Germinal center (tissue), 1 donor: ENCODE measurements around the gene BBS9.
"Not testable (repeated sequence)": the region's sequence is repeated elsewhere in the genome, so short reads cannot be mapped to it uniquely, and the experiment has no call there.

ENCODE experiments used
- DNase-seq: peaks from one replicate; pipeline ENCODE4 v3.0.0; 2012; ENCODE audit warnings: mixed read lengths, low spot score

BBS9 gene

DNA sequence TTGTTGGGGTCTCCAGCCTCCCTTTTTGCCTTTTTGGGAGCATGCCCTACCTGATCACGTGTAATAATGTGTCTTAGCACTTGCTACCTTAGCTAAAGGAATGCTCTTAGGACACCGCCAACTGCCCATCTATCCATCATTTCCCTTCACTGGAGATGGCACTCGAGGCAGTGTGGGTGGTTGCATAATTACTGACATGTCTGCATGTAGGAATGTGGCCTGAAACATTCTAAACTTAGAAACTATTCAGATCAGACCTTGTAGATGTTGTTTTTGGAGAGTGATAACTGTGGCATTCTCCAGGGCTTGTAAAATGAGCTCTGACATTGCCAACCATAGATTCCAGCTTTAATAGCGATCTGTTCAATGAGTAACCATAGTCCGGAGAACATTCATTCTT lies 365.8 kb downstream of the BBS9 start:
- DNase-seq, result no peak

DNA sequence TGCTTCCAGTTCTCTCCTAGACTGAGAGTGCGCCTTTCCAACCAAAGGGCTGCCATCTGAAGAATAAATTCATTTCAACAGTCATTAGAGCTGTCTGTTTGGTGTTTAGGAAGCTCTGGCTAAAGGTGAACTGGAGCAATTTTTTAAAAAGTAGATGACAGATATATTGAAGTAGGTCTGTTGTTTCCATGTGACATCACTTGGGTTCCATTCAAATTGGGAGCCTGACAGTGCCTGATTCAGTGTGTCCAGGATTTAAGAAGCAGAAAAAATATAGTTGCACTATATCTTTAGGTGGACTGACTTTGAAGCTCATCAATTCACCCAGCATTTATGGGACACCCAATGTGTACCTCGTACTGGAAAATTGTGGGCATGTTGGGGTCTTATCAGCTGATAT lies 367.7 kb downstream of the BBS9 start:
- no peak for DNase-seq

DNA sequence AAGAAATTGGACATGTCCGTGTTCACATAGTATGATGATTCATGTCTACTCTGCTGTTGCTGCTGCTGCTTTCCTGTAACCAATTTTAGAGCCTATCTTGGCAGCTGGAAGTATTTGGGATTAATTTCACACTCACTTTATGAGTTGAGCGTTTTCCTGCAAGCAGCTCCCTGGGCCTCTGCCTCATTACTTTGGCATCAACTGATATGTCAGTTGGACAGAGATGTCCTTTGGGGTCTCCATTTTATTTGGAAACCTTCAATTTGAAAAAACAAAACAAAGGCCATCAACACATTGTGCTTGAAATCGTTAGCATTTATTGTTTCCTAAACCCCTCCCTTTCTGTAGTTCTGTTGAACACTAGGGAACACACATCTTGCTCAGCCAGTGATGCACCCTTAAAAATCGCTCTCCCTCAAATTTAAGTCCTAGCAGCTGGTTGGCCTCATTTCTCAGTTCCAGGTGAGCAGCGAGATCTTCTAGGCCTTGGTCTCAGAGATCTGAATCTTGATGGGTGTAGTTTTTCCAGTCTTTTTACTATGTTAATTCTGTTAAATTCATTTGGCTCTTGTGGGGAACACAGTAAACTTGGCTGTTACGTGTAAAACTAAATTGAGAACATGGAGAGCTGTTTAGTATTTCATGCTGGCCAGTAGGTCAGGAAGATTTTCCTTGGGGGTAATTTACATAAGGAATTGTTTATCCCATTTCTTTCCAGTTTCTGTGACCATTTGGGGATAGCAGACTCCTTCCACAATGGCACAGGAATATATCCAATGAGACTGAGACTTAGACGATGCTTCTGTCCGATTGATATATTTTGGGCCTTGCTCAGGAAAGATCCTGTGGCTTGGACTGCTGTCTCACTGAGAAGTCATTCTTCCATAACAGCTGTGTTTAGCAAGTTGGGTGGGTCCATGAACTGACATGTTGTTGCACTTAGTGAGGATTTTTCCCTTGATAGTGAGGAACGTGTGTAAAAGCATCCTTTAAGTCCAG lies 371.6 kb downstream of the BBS9 start:
- no peak for DNase-seq

DNA sequence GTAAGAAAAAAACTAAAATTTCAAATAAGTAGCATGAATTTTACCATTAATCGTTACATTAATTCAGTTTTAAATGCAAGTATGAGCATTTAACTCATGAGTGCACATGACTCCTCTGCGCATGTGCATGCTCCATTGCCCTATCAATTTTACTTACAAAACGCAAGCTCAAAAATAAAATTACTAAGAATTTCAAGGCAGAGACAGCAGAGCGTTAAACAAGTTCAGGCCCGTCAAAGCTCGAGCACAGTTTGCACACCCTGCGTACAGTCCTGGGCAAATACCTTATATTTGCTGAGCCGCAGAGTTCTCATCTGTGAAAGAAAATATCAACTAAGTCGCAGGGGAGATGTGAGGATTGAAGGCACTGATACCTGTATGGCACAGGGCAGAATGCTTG lies 373.6 kb downstream of the BBS9 start:
- no peak for DNase-seq

DNA sequence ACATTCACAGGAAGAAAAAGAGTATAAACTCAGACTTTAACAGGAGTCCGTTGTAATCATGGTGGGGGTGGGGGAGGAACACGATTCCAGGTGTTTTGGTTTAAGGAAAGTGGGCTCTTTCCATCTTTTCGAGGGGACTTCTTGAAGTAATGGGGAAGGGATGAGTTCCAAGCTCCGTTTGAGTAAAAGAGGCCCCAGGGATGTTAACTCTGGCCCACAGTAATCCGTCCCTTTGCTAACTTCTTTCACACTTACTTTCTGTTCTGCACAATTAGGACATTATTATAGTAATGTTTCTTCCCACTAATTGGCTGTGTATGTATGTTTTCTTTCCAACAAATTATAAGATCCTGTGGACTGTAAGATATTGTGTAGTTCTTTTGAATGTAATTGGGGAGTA lies 374.4 kb downstream of the BBS9 start:
- DNase-seq, result no peak

DNA sequence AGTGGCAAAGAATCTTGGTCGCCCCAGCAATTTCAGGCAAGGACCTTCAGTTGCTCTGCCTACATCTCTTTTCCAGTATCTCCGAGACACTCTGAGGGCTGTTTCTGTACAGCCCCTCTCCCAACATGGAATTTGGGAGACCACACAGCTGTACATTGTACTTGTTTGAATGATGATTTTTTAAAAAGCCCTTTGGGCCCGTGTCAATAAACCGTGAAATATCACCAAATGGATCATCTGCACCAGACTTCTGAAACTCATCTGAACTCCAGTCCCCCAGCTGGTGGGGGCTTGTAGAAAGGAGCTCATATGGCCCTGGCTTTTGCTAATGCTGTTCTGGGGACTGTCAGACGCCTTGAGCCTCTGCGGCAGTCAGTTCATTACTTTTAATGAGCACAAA lies 374.9 kb downstream of the BBS9 start:
- no peak for DNase-seq

DNA sequence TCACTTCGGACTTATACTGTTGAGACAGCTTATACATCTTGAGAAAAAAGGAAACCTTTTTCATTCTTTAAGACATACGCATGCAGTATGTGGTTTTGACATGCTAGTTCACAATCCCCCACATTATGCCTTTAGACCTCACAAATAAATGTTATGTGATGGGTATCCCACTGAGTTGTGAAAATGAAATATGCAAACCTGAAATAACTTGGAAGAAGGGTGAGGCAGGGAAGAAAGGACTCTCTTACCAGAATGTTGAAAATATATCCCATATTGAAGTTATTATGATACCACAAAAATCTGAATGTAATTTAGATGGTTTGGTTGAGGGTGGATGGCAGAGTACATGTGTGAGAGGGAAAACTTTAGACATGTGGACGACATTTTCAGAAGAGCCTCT lies 379.8 kb downstream of the BBS9 start:
- no peak for DNase-seq

DNA sequence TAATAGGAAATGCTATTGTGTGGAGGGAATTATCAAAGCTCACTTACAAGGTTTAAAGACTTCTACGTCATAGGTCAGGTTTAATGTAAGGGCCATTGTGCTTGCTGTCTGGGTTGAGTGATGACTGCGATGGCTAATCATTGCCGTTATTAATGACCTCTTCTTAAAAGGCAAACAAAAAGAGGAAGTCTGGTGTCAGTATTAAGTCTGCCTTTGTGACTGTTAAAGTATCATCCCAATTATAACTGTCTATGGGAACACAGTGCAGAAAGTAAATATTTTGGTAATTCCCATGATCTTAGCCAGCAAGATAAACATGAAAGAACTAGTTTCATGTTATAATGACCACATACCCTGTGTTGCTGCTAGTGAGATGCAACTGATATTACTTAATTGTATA lies 382.4 kb downstream of the BBS9 start:
- no peak for DNase-seq

DNA sequence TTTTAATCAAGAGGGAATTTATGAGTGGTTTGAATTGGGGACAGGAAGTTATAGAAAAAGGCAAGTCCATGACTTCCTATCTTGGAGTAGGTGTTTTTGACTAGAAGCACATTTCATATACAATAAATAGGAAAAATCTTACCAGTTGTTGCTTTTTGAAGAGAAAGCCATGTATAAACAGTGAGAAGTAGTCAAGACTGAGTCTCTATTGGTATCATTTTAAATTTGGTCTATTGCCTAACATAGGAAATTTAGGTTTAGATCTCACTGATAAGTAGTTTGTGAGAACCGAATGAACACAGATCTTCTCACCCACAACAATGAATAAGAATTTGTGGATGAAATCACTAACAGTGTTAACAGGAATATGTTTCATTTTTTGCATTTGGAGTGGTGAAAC lies 387.2 kb downstream of the BBS9 start:
- DNase-seq, result no peak

DNA sequence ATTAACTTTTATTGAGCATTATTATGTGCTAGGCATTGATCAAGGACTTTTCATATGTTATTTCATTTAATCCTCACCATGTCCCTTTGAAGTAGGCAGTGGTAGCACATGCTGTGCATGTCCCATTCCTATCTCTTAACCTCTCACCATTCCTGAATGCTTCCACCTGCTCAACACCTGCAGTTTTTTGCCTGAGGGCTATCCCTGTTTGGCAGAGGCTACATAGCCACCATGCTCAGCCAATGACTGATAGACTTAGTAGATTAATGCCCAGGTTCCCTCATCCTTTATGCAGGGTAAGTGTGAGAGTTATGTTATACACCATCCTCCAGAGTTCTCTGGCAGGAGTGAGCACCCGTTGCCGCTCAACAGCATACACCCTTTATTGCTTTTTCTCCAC lies 387.8 kb downstream of the BBS9 start:
- DNase-seq, result no peak

DNA sequence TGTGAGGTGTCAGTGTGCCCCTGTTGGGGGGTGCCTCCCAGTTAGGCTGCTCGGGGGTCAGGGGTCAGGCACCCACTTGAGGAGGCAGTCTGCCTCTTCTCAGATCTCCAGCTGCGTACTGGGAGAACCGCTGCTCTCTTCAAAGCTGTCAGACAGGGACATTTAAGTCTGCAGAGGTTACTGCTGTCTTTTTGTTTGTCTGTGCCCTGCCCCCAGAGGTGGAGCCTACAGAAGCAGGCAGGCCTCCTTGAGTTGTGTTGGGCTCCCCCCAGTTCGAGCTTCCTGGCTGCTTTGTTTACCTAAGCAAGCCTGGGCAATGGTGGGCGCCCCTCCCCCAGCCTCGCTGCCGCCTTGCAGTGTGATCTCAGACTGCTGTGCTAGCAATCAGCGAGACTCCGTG lies 397.6 kb downstream of the BBS9 start:
- DNase-seq, result not testable (repeated sequence)

DNA sequence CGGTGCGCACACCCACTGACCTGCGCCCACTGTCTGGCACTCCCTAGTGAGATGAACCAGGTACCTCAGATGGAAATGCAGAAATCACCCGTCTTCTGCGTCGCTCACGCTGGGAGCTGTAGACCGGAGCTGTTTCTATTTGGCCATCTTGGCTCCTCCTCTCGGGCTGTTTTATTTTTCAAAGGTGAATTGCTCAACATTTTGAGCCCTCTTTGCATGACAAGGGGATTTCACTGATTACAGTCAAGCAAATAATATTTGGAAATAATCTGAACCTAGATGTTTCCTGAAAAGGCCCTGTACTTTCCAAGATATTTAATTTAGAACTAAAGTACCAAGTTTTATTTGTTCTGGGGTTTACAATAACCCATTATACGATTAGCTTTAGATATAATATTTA lies 398.2 kb downstream of the BBS9 start:
- not testable (repeated sequence) for DNase-seq

DNA sequence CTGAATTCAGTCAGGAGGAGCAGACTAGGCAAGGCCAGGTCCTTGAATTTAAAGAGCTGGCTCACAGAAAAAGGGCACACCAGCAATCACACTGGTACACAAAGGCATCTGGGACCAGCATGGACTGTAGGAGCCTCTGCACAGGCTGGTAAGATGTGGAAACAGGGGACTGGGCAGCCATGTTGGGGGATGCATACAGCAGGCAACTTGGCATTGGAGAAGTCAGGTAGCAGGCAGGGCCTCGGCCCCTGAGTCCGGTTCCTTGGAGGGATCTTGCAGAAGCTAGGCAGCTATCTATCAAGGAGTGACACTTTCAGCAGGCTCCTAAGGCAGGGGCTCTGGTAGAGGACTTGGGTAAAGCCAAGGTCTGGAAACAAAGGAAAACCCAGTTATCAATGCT lies 399.7 kb downstream of the BBS9 start:
- no peak for DNase-seq

DNA sequence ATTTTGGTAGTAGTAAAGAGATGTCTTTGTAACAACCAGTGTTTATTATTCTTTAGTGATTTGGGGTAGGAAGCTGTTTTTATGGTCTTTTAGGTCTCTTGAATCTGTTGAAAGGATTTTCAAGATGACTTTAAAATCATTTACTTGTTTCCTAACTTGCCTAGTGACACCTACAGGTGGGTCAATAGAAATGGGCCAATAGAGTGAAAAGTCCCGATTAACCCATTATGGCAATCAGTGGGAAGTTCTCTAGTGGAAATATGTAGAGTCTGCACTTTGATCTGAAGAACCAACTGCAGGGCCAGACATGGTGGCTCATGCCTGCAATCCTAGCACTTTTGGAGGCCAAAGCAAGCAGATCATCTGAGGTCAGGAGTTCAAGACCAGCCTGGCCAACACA lies 401.3 kb downstream of the BBS9 start:
- no peak for DNase-seq

DNA sequence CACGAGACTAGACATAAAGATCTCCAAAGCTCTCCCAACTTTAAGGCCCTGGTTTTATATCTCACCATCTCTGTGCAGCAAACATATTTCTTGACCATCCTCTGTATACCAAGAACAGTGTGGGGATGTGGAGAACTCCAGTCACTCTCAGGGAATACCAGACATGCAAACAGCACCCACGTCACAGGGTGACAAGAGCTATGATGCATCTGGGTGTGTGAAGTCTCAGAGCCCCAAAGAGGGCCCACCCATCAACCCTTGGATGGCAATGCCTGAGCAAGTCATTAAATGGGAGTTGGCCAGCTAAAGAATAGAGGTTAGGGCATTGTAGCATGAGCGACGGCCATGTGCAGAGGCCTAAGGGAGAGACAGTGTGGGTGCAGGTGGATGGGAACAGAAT lies 402.5 kb downstream of the BBS9 start:
- no peak for DNase-seq

DNA sequence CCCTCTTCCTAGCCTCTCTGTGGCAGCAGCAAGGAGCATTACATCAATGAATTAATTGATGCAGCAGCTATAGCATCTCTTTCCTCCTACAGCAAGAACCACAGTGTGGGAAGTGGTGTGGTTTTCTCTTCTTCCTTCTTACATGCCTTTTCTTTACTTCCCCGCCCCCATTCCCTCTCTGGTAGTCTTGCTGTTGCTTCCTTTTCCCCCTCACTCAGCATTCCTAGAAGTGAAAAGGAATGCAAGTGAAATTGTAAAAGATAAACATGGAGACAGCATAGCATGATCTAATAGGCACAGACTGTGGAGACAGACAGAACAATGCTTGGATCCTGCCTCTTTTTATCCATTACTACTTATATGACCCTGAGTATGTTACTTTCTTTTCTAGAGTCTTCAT lies 405.5 kb downstream of the BBS9 start:
- no peak for DNase-seq

DNA sequence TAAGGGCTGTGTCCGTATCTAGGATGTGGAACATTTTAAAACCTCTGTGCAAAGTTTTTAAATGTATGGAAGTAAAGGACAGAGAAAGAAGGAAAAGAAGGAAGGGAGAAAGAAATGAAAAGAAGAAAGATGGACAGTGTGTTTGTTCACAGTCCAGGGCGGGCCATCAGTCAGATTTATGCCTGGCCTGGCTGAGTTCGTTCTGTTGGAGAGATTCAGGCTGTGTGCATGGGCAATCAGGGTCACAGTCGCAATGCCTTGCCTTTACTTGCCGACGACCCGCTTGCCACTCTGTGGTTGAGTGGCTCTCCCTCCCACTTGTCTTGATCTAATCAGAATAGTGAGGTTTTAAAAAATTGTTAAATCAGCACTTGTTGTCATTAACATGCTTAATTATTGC lies 406.6 kb downstream of the BBS9 start:
- DNase-seq, result no peak

DNA sequence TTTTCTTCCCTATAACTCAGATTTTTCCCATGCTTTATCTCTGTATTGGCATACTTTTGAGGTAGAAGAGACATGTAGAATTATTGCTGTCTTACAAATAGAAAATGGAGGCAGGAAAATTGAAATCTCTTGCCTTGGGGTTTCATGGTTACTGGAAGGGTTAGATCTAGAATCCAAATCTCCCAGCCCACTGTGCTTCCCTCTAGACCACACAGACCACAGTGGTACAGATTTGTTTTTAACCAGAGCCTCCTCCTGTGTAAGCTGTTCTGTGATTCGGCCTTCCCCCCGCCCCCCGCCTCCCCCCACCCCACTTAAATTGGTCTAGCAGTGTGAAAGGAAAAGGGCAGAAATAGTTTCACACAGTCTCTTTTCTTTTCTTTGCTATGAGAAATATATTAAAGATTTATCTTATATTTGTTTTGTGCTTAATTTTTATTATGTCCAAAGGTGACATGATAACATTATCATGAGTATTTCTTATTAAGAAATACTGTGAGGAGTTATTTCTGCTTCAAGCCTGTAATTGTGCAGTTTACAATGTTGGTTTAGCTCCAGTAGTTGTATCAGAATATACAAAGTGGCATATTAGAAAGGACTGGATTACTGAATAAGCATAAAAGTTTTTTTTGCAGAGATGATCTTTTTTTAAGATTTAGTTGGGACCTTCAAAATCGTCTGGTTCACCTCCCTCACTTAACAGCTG lies 407.2 kb downstream of the BBS9 start:
- DNase-seq, result no peak

DNA sequence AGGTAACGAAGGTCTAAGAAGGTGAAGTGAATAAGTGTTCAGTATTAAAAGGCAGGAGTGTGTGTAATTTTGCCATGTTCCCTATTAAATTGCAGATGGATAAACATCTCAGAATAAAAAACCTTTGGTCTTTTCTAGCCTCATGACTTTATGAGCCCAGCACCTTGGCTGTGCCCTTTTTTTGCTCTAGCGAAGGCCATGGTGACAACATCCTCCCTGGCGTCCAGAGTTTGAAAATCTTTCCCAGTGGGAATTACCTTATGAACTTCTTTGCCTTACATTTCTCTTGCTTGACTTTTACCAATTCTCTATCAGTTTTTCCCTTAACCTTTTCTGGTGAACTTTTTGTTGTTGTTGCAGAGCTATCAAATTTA lies 407.7 kb downstream of the BBS9 start:
- no peak for DNase-seq

DNA sequence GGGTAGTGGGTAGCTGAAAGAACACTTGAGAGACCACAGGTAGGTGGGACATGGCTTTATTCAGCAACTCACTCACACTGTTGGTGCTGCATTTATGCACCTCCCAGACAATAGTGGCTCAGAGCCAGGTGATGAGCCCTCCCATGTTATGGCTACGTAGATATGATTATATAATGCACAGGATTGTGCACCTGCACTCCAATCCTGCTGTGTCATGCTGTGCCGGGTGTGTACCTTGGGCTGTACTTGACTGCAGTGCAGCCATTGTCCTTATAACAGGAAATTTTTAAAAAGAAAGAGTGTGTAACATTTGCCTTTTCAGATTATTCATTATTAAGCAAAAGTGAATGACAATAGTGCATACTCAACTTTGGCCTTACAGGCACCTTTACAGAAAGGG lies 409.8 kb downstream of the BBS9 start:
- no peak for DNase-seq

DNA sequence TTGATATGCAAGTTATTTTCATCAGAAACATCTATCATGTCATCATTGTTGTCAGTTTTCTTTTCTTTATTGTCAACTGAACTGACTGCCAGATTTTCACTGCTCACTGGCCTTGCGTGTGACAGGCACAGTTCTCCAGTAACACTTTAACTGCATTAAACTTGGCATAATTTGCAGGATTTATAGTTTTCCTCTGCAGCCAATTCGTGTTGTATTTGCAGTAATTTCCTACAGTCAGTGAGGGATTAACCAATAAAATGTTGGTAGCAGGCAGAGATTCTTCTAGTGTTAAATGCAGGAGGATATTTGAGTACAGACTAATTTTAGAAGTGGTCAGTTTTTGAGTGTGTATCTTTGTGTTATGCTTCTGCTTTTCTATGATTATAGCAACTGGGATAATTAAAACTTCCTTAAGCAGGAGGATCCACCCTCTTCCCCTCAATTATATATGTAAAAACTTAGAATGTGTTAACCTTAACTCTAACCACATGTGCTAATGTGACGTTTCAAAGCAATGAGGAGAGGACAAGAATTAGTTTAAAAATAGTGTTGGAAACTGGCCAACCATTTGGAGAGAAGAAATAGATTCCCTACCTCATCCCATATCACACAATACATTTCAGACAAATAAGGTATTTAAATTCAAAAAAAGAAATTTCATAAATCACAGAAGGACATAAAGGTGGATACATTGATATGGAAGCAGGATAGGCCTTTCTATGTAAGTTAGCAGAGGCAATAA lies 410.5 kb downstream of the BBS9 start:
- no peak for DNase-seq

DNA sequence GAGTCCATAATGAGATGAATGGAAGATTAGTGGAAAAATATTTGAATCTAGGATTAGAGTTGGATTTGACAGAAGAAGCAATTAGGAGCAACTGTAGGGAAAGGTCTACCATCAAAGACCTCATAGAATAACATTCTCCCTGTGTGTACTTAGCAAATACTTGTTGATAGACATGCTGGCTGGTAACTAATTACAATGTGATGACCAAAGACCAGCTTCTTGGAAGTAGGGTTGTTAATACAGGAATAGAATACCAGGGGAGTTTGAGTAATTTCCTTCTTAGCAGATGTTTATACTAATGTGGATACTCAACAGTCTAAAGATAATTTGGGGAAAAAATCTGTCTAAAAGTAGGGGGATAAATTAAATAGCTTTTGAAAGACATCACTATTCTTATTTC lies 418.5 kb downstream of the BBS9 start:
- DNase-seq, result no peak

DNA sequence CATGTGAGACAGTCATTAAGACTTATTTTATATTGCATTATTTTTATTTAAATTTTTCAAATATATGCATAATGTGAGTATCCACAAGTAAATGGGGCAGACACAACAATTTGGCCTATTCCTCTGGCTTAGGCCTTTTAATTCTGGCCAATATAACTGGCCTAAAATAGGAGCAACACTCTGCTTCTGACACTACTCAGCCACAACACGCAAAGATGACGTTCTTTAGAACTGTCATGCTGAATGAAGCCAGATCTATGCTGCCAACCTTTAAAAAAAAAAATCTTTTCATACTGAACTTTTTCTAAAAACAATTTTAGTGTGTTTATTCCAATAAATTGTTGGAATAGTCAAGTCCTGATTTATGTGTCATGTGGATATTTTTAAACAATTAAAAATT lies 421.0 kb downstream of the BBS9 start:
- no peak for DNase-seq
